H4 (cell line): ENCODE data around the gene KLHL3. TPM values are rescaled to one million over a fixed set of nuclear protein-coding genes. Genes with fewer than 3 reads are reported as not detected.

Experiments
- DNase-seq: peaks from one replicate; pipeline ENCODE4 v3.0.0-alpha.2; 2015; ENCODE audit warnings: low spot score
- total RNA-seq: library from RNA; depleted of rRNA; stranded (reverse); fragments of >200 nt; shearing (Covaris generic); gene quantifications from 2 replicates; pipeline ENCODE4 v1.2.3, GENCODE V29; 2014

KLHL3 gene
- total RNA-seq, 1 experiment from 2014 or later, result 0.37 TPM

DNA sequence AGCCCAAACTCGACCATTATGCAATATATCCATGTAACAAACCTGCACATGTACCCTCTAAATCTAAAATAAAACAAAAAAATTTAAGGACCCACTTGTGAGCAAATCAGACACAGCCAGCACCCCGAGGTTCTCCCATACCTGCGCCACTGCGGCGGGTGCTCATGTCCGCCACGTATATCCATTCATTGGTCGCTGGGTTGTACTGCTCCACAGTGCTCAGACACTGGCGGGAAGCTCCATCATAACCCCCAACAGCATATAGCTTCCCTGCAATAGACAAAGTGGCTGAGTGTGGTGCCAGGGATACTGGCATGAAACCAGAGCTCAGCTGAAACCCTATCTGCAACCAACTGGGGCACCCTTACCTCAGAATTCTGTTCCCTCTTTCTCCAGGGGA is 102.0 kb downstream of the KLHL3 start:
- DNase-seq, result no peak

DNA sequence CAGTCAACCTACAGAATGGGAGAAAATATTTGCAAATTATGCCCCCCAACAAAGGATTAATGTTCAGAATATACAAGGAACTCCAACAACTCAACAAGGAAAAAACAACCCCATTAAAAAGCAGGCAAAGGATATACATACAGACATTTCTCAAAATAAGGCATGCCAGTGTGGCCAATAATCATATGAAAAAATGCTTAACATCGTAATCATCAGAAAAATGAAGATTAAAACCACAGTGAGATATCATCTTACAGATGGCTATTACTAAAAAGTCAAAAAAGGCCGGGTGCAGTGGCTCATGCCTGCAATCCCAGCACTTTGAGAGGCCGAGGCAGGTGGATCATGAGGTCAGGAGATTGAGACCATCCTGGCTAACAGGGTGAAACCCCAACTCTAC is 103.2 kb downstream of the KLHL3 start:
- no peak for DNase-seq

DNA sequence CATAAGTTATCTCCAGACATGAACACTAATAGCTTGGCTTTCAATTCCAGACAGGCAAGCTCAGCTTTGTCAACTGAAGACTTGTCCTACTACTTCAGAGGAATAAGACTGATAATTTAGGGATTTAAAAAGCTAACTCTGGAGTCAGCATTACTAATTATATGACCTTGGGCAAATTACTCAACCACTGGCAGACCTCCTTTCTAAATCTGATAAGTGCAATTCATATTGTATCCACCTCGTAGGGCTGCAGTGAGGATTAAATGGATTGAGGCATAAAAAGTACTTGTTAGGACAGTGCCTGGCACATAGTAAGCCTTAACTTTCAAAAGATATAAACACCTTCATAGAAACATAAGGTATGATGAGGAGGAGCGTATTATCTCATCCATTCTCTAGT is 104.4 kb downstream of the KLHL3 start:
- no peak for DNase-seq

DNA sequence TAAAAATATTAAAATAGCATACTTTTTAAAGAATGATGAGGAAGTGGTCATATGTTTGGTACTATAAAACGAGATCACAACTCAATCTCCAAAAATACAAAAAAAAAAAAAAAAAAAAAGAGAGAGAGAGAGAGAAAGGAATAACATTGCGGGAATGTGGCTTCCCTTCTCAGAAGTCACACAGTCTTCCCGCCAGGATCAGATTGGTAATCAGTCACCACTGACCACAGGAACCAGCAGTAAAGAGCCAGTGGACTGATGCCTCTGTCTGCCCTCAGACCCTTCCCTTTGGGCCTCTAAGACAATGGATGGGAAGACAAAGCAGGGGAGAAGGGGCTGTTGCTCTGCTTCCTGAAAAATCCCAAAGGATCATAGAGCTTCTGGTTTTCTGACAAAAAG is 104.9 kb downstream of the KLHL3 start:
- DNase-seq, result no peak

DNA sequence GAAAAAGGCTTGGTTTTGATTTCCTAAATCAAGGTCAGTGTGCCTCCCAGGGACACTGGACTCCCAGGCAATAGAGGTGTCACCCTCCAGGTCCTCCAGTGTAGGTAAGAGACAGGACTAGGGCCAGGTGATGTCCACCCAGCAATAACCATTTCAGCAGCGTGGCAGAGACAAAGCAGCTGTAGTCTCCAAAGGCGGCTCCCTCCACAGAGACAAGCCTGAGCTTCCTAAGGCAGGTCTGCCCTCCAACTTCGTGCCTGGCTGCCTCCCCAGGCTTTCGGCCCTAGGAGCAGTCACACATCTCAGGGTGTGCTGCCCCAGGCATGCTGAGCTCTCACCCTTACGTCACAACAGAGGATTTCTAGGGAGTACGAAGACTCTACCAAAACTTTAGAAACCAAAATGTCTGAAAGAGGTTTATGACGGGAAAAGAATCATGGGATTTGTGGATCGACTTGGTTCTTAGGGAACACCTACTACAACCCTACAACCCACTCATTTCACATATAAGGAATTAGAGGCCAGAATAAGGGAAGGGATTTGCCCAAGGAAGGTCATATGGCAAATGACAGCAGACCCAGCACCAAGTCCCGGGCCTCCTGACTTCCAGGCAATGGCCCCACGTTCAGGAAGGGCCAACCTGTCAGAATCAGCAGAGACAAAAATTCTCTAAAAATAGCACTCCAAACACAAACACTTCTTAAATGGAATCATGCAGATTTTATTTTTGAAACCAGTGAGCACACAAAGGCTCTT is 105.5 kb downstream of the KLHL3 start:
- no peak for DNase-seq

DNA sequence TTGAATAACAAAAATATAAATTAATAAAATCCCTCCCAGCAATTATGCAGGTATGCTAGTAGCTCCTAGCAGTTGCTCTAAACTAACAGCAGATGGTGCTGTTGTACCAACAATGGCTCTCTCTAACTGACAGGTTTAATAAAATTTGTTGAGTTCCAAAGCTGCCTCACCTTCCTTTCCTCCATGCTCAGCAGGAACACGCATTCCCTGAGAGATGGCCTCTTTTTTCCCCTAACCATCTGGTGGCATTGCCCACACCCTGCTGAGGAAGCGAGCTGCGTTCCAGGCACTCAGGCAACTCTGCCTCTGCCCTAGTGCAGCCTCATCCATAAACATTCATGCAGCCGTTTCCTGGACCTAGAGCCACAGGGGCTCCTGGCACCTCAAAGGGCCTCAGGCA is 106.2 kb downstream of the KLHL3 start:
- peak; percentile 61 for DNase-seq

DNA sequence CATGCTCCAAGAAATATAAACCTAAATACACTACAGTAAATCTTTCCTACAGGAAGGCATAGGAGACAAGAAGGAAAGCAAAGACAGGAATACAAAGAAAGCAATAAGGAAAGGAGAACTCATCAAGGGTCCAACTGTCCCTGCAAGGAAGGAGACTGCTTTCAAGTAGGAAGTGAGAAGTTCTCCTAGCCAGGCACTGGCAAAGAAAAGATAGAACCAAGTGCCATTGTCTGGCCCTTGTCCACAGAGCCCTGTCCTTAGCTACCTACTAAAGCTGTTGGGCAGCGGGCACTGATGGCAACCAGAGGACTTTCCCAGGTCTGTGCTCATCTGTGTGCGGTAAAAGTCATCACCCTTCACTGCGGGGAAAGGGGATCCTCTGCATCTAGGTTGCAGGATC is 108.2 kb downstream of the KLHL3 start:
- DNase-seq, result no peak

DNA sequence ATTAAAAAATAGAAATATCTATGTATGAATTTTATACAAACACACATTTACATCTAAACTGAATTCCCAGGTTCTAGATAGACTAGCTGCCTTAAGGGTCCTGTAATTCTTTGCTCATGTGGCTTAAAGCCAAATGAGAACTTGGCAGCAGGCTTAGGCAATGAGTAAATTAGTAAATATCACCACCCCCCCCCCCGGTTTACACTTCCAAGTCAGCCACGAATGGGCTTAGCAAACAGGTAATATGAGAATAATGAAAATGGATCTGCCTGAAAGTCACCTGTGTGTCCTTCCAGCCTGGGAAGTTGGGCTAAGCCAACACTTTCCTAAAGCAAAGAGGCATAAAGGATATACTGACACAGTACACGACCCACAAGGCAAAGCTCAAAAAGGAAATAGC is 108.6 kb downstream of the KLHL3 start:
- no peak for DNase-seq

DNA sequence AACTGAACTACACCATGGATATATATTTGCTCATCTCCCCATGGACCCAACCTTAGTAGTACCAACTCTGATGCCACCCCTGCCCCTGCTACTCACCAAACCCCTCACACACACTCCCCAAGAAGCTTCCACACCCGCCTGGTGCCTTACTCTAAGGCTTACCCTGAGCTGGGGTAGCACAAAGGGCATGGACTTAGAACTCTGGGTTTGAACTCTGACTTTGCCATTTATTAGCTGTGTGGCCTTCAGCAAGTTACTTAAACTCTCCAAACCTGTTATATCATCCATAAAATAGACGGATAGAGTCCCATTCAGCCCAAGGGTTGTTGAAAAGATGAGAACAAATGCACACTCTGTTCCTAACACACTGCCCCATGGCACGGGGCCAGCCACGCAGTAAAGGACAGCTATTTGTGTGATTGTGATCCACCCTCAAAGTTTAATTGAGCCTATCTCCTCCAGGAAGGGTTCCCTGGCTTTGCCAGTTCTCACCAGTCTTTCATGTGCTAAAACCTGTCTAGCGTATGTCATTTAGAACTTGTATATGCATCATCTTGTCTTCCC is 111.0 kb downstream of the KLHL3 start:
- no peak for DNase-seq

DNA sequence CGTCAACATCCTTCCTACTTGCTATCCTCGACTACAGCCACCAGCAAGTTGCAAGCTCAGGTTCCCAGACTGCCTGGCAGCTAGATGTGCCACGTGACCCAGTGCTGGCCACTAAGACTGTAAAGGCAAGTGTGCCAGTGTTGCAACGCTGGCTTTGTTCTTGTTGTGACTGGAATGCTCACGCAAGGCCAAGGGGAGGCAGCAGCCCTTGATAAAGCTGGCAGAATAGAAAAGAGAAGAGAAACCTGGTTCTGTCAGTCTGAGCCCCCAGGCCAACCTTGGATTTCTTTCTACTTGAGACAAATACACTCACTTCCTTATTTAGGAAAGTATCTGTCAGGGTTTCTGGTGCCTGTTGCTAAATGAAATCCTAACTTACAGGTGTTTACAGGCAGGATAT is 113.0 kb downstream of the KLHL3 start:
- peak; percentile 58 for DNase-seq

DNA sequence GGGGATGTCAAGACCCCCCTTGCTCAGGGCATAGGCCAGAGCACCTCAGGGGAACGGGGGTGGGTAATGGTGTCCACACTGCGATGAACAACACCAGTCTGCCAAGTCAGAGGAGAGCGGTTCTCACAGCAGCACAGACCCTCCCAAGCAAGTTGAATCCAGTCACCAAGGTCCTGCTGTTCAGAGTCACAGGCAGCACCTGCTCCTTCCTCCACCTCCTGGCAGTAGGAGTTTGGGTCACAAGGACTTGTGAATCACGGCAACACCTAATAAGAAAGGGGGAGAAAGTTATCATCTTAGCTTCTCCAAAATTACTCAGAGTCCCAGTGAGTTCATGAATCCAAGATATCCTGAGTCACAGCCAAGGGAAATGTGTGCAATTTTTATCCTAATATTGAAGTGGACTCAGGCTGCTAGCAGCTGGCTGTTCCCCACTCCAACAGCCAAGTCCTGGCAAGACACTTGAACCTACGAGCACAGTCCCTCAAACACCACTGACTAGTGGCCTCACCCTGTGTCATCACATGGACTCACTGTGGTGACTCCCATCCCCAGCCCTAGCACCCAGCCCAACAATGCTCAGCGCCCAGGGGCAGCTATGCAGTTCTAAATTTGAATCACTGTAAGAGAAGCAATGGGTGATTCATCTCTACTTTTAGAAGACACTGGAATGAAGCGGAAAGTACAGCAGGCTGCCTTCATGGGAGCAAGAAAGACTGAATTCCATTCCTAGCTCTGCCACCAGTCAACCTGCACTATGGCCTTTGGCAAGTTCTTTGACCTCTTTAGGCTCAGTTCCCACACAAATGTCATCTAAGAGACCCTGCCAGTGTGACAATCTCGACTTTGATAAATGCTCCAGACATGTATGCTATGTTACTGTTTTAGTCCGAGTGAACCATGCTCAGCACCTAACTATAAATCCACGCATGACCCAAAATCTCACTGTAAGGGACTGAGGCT is 113.7 kb downstream of the KLHL3 start:
- DNase-seq, result no peak

DNA sequence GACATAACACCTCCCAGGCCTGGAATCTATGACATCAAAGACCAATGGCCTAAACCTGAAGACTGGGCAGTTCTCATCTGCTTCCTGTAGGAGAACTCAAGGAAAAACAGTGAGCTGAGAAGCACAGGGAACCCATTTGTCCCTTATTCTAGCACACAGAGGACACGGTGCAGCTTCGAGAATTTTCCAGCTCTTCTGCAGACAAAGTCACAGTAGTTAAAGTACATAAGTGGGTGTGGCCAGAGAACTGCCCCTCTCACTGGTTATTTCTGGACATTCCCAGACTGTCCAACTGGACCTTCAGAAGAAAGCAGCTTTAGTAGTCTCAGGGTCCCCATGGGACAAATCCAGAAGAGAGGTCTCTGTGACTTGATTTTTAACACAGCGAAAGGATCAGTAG is 114.6 kb downstream of the KLHL3 start:
- DNase-seq, result no peak

DNA sequence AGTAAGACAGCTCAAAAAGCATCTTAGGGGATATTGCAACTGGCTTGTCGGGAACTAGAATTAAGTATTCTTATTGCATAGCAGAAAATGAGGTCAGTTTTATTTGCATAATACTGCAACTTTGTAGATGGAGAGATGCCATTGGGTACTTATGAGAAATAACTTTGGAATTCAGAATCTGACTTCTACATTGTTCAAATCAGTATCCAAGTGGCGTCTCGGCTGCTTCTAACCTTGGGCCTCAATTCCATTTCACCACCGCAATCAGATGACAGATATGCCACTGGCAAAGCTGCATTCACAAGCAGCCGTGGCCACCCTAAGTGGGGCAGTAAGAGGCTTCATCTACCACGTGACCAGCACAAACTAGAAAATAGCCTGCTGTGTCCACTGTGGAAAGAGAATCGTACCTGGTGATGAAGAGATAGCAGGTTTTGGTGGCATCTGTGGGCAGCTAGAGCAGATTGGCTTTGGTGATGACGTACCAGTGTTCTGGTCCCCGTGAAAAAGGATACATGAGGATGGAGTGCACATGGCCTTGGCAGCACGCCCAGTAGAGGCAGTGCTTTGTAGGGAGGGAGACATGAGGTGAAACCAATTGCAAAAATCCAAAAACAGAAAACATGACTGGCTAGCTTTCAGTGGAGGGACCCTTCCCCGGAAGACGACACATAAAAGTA is 116.6 kb downstream of the KLHL3 start:
- DNase-seq, result peak; percentile 85

DNA sequence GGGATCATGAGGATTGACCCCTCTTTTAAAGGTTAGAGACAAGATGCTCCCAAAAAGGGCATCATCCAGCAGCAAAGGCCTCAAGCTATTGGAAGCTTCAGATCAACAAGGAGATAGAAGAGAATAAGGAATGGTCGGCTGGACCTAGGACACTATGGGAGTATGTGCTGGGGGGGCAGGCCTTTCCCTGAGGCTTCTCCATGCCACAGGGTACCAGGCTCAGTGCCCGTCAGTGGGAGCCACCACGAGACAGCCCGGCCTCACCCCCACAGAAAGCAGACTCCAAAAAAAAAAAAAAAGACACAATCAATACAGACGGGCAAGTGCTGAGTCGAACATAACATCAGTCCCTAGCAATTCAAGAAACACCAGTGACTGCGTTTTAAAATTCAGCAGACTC is 117.4 kb downstream of the KLHL3 start:
- no peak for DNase-seq

DNA sequence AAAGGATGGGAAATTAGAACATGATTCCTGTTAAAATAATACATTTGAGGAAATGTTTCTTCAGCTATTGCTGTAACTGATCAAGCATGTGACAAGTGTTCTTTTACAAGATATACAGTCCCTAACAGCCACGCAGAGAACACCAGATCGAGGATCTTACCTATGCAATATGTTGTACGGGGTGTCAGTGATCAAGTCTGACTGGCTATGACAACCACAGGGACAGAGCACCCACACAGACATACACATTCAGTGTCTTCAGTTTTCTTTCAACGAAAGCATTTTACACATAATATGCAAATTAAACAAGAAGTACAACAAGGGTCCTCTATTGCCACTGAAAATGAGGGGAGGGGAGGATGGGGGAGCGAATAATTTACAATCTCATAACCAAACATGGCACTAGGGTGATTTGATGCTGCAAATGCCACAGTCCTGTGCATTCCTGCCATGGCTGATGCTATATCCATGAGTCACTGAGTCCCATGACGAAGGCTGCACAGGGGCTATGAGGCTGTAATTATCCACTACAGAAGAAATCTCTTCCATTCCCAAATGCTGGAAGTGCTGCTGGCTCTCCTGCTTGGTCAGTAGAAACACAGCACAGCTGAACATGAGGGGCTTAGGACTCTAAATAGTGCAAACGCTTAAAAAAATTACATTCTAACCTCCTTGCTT is 118.2 kb downstream of the KLHL3 start:
- DNase-seq, result peak; percentile 44

DNA sequence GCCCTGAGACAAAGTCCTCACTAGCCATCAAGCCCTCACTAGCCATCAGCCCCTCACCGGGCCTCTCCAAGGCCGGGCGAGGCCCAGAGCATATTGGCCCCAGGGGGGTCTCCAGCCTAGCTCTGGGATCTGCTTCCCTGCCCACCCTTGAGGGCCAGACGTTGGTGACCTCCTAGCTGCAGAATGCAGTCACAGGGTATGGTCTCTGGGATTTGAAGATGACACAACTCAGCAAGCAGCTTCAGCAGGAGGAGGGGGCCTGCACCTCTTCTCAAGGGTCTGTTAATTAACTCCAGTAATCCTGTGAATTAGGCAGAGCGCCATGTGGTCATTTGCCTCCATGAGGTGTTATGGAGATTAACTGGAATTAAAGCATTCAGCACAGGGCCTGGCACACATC is 119.8 kb downstream of the KLHL3 start:
- DNase-seq, result no peak

DNA sequence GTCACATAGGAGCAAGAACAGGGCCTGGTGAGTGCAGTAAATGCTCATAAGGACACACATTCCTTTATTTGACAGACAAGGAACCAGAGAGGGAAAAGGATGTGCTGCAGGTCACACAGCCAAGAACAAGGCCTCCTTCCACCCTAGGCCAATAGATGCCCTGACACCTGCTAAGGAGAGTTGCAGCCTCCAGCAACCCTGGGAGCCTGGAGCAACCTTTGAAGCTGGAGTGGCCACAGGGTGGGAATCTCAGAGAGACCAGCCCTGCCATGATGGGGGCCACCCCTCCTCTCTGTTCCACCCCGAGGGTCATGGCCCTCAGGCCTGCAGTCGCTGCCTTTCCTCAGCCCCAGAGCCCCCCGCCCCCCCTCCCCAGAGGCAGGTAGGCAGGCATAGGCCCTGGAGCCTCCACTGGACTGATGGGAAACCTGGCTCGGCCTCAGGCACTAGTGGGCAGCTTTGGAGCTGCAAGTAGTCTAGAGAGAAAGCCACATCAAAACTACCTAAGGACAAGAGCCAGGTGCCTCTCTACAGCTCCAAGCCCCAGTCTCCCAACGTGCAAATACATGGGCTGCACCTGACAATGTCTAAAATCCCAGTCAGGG is 120.6 kb downstream of the KLHL3 start:
- no peak for DNase-seq

DNA sequence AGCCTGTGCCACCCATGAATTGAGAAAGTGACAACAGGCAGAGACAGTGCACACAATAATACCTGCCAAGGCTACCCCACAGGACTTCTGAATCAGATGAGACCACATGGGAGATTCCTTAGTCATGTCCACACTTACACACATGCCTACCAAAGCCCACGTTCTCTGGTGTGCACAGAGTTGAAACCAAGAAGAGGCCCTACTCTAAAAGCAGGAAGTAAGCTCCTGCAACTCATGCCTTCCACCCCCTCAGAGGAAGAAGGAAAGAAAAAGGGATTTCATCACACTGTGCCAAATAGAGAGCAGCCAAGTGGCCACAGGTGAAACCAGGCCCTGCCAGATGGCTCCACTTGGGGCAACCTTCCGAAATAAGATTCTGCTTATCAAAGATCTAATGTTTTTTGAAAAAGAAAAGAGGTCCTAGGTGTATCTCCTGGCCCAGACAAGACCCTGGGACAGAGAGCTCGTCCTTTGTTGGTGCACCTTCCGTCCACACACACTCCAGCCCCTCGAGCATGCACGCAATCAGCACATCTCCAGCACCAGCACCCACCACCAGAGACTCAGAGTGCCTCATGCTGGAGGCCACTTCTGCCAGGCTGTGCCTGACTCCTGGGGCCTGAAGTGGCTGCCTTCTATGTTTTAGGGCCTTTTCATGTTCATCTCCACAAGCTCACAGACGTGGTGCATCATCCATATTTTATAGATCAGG is 122.2 kb downstream of the KLHL3 start:
- DNase-seq, result peak; percentile 23

DNA sequence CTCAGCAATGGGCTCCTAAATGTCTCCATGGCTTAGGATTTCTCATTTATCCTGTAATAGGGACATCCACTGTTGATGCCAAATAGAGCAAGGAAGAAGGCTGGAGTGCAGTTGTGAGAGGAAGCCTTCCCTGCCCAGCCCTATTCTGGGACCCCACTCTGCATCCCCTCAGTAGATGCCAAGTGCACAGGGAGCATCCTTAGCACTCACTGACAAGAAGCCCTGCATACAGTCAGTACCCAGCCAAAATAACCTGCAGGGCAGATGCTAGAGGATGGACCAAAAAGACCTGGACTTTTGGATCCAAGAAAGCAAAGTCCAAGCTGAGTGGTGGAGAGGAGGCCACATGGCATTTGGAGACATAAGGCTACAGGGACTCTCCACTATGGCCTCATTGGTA is 123.3 kb downstream of the KLHL3 start:
- DNase-seq, result no peak

DNA sequence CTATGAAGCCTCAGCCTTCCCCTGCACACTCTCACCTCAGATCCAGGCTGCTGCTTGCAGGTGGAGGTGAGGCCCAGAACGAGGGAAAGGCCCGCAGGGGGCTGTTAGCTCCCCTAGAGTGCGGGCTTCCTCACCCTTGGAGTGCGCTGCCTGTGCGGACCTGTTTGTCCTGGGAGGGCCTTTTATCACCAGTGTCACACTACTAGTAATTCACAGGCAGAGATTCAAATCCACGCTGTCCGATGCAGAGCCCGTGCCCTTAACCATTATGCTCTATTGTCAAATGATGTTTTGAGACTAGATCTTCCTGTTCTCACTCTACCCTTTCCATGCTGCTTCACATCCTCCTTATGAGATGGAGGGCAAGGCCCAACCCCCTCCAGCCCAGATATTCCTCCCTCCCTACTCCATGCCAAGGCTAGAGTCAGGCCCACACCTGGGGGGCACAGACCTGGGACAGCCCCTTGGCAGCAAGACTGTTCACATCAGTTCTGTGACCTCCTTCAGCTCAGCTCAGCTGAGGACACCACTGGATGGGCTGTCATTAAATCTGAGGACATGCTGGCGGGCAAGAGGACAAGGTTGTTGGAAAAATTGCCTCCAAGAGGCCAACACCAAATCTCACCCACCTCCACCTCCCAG is 124.0 kb downstream of the KLHL3 start:
- DNase-seq, result no peak
